HepG2 (cell line): ENCODE data around the gene BRPF1.

Experiments used
- RFX1 ChIP-seq: fragments of 450-650 bp; IDR thresholded peaks from 2 replicates; pipeline ENCODE4 v1.6.1; 2017
- SP1 ChIP-seq, 2 experiments: fragments of 450-650 bp in 1 of 2; sonication (generic) in 1 of 2; formaldehyde crosslinking in 1 of 2; IDR thresholded peaks; 2 replicates each; pipeline versions ENCODE4 v1.4.0 to v1.6.1; 2016 to 2020; ENCODE audit warnings: missing genetic modification reagents in 1 of 2
- TF ChIP-seq, protein P1 (sequence below): sonication (generic); formaldehyde crosslinking; IDR thresholded peaks from 2 replicates; pipeline ENCODE4 v1.4.0; 2020; ENCODE audit warnings: missing genetic modification reagents

DNA sequence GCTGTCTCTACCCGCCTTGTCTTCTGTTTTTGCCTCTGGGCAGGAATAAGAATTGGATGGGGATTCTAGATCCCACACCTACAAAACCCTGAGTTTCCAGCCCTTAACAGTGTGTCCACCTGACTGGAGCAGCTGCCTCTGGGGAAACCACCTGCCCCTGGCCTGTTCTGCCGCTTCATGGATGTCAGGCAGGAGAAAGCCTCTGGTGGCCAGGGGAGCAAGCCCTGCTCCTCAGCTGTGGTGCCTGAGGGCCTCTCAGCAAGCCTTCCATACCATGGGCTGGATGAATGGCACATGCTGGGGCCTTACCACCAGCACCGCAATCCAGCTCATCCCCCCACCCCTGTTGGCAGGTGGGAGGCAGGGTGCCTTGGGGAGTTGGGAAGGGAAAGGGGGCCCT, 33.2 kb upstream of the BRPF1 start:
- TF ChIP-seq, protein P1, sequence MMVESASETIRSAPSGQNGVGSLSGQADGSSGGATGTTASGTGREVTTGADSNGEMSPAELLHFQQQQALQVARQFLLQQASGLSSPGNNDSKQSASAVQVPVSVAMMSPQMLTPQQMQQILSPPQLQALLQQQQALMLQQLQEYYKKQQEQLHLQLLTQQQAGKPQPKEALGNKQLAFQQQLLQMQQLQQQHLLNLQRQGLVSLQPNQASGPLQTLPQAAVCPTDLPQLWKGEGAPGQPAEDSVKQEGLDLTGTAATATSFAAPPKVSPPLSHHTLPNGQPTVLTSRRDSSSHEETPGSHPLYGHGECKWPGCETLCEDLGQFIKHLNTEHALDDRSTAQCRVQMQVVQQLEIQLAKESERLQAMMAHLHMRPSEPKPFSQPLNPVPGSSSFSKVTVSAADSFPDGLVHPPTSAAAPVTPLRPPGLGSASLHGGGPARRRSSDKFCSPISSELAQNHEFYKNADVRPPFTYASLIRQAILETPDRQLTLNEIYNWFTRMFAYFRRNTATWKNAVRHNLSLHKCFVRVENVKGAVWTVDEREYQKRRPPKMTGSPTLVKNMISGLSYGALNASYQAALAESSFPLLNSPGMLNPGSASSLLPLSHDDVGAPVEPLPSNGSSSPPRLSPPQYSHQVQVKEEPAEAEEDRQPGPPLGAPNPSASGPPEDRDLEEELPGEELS (CRISPR knock-in tag), result no peak
- TF ChIP-seq RFX1, result no peak
- TF ChIP-seq SP1 (IDR thresholded peaks at IDR 0.05), result no peak
- no peak for TF ChIP-seq SP1 (CRISPR knock-in tag; IDR thresholded peaks at IDR 0.05)
